H1 (cell line): ENCODE results near the gene KIF26A. TPM values are rescaled to one million over a fixed set of nuclear protein-coding genes. Genes with fewer than 3 reads are reported as not detected.

Source experiments
- CTCF ChIA-PET: fragments of 300-600 bp; sonication (Branson Sonifier 250); formaldehyde crosslinking; loops from one replicate; lab custom pipeline; 2021; ENCODE audit not compliant: partially characterized antibody; lab: Charles Lee
- POLR2A ChIA-PET: fragments of 300-600 bp; sonication (Branson Sonifier 250); formaldehyde crosslinking; loops from one replicate; lab custom pipeline; 2021; ENCODE audit warnings: inconsistent platforms; ENCODE audit not compliant: partially characterized antibody; lab: Charles Lee
- DNase-seq, 2 experiments: peaks; one replicate each; pipeline versions ENCODE4 v3.0.0 to v3.0.0-alpha.2; 2010 to 2022; ENCODE audit warnings: low spot score in 2 of 2, low read depth in 1 of 2, mixed read lengths in 1 of 2
- FAIRE-seq: peaks from 2 replicates; lab custom pipeline; 2011; peaks lifted over from hg19 to GRCh38; lab: Jason Lieb, UNC
- H2AFZ ChIP-seq: 2 replicates; pipeline ENCODE4 v1.8.1; 2012; ENCODE audit warnings: low read length, inconsistent platforms
- H2AK5ac ChIP-seq: 2 replicates; pipeline ENCODE4 v1.6.1; 2013; ENCODE audit warnings: low read depth, low read length
- H2BK120ac ChIP-seq: replicated peaks from 2 replicates; pipeline ENCODE3; 2013; ENCODE audit warnings: low read depth, low read length, inconsistent platforms
- H2BK12ac ChIP-seq: 2 replicates; pipeline ENCODE4 v1.6.1; 2013; ENCODE audit warnings: low read depth, low read length
- H2BK15ac ChIP-seq: 2 replicates; pipeline ENCODE4 v1.6.1; 2013; ENCODE audit warnings: low read length
- H2BK20ac ChIP-seq: 2 replicates; pipeline ENCODE4 v1.6.1; 2013; ENCODE audit warnings: low read length
- H2BK5ac ChIP-seq: 2 replicates; pipeline ENCODE4 v1.6.1; 2013; ENCODE audit warnings: low read depth, low read length
- H3K14ac ChIP-seq: 2 replicates; pipeline ENCODE4 v1.6.1; 2013; ENCODE audit warnings: inconsistent platforms; ENCODE audit not compliant: insufficient read length
- H3K18ac ChIP-seq: 2 replicates; pipeline ENCODE4 v1.6.1; 2013; ENCODE audit warnings: low read length; ENCODE audit errors: extremely low read depth
- H3K23ac ChIP-seq: 2 replicates; pipeline ENCODE4 v1.6.1; 2013; ENCODE audit warnings: inconsistent platforms; ENCODE audit not compliant: insufficient read length
- H3K23me2 ChIP-seq: 2 replicates; pipeline ENCODE4 v1.6.1; 2013; ENCODE audit warnings: low read depth, low read length
- H3K27ac ChIP-seq: 2 replicates; pipeline ENCODE4 v1.6.1; 2011; ENCODE audit warnings: low read depth, low read length, inconsistent platforms
- H3K27me3 ChIP-seq, 4 experiments: replicated peaks in 1 of 4; 1 replicate in 1 of 4; 2 replicates in 3 of 4; pipeline versions ENCODE4 v1.6.1 to v1.8.1; 2011 to 2013; ENCODE audit warnings: low read length in 3 of 4, mild to moderate bottlenecking in 3 of 4, inconsistent platforms in 2 of 4, mixed read lengths in 2 of 4, moderate library complexity in 1 of 4; ENCODE audit not compliant: control insufficient read depth in 3 of 4, insufficient read depth in 3 of 4; ENCODE audit errors: extremely low read depth in 1 of 4
- H3K36me3 ChIP-seq, 4 experiments: 2 replicates each; pipeline versions ENCODE4 v1.6.1 to v1.8.1; 2011 to 2013; ENCODE audit warnings: mild to moderate bottlenecking in 4 of 4, low read length in 3 of 4, moderate library complexity in 2 of 4, control low read depth in 1 of 4, inconsistent platforms in 1 of 4; ENCODE audit not compliant: insufficient read depth in 4 of 4, control insufficient read depth in 2 of 4
- H3K4ac ChIP-seq: replicated peaks from 2 replicates; pipeline ENCODE3; 2013; ENCODE audit warnings: low read length, low read depth, mixed read lengths, inconsistent platforms; ENCODE audit not compliant: insufficient read length
- H3K4me1 ChIP-seq, 4 experiments: replicated peaks in 1 of 4; 1 replicate in 1 of 4; 2 replicates in 3 of 4; pipeline versions ENCODE4 v1.6.1 to v1.8.1; 2011 to 2013; ENCODE audit warnings: low read length in 3 of 4, inconsistent platforms in 2 of 4, mixed read lengths in 1 of 4; ENCODE audit not compliant: insufficient read depth in 4 of 4, control insufficient read depth in 3 of 4
- H3K4me2 ChIP-seq, 2 experiments: 2 replicates each; pipeline versions ENCODE4 v1.6.1 to v1.8.1; 2011 to 2013; ENCODE audit warnings: low read depth in 2 of 2, low read length in 2 of 2, control low read depth in 1 of 2, inconsistent platforms in 1 of 2, mild to moderate bottlenecking in 1 of 2; ENCODE audit not compliant: insufficient read depth in 1 of 2
- H3K4me3 ChIP-seq, 4 experiments: fragments of 200-600, 300-600 bp in 1 of 4; sonication (generic), shearing (Covaris generic), sonication (Bioruptor Twin) in 1 of 4; 2 replicates each; pipeline versions ENCODE4 v1.5.1 to v1.8.1; 2011 to 2016; ENCODE audit warnings: low read length in 4 of 4, low read depth in 3 of 4, control low read depth in 2 of 4, inconsistent platforms in 2 of 4, mild to moderate bottlenecking in 2 of 4, mixed read lengths in 1 of 4, moderate library complexity in 1 of 4; ENCODE audit not compliant: insufficient read depth in 2 of 4; ENCODE audit errors: extremely low read depth in 1 of 4
- H3K56ac ChIP-seq: replicated peaks from 2 replicates; pipeline ENCODE3; 2013; ENCODE audit warnings: low read depth, mild to moderate bottlenecking, mixed read lengths, low read length, inconsistent platforms; ENCODE audit not compliant: insufficient read length
- H3K79me1 ChIP-seq: 2 replicates; pipeline ENCODE4 v1.6.1; 2013; ENCODE audit warnings: low read depth, low read length, control low read depth
- H3K79me2 ChIP-seq, 2 experiments: 2 replicates each; pipeline versions ENCODE4 v1.6.1 to v1.8.1; 2012 to 2013; ENCODE audit warnings: low read length in 2 of 2, mild to moderate bottlenecking in 2 of 2, inconsistent platforms in 1 of 2; ENCODE audit not compliant: insufficient read depth in 2 of 2, control insufficient read depth in 1 of 2
- H3K9ac ChIP-seq, 4 experiments: replicated peaks in 1 of 4; 1 replicate in 1 of 4; 2 replicates in 3 of 4; pipeline versions ENCODE4 v1.6.1 to v1.8.1; 2011 to 2013; ENCODE audit warnings: low read depth in 3 of 4, low read length in 3 of 4, control low read depth in 2 of 4, mild to moderate bottlenecking in 2 of 4, moderate library complexity in 2 of 4, inconsistent platforms in 1 of 4; ENCODE audit errors: extremely low read depth in 1 of 4
- H3K9me3 ChIP-seq, 2 experiments: 2 replicates each; pipeline versions ENCODE4 v1.6.1 to v1.8.1; 2012 to 2013; ENCODE audit warnings: mild to moderate bottlenecking in 2 of 2, moderate library complexity in 2 of 2, control low read depth in 1 of 2, inconsistent platforms in 1 of 2, low read depth in 1 of 2, low read length in 1 of 2, mixed read lengths in 1 of 2; ENCODE audit not compliant: insufficient read depth in 2 of 2
- H4K20me1 ChIP-seq, 2 experiments: replicated peaks in 1 of 2; 2 replicates each; pipeline versions ENCODE3 to v1.8.1; 2011 to 2013; ENCODE audit warnings: inconsistent platforms in 2 of 2, low read length in 2 of 2, mild to moderate bottlenecking in 1 of 2; ENCODE audit not compliant: insufficient read depth in 2 of 2, control insufficient read depth in 1 of 2
- H4K5ac ChIP-seq: 2 replicates; pipeline ENCODE4 v1.6.1; 2013; ENCODE audit warnings: low read length, low read depth, mixed read lengths, inconsistent platforms; ENCODE audit not compliant: insufficient read length
- H4K8ac ChIP-seq: 2 replicates; pipeline ENCODE4 v1.8.0; 2013; ENCODE audit warnings: mild to moderate bottlenecking, moderate library complexity, low read length, inconsistent platforms; ENCODE audit not compliant: insufficient read depth; ENCODE audit errors: extremely low read depth
- H4K91ac ChIP-seq: replicated peaks from 2 replicates; pipeline ENCODE3; 2013; ENCODE audit warnings: low read length, mixed read lengths, inconsistent platforms; ENCODE audit not compliant: insufficient read length
- BCL11A ChIP-seq, 2 experiments: IDR thresholded peaks; one replicate each; pipeline ENCODE4 v1.6.1; 2011; ENCODE audit warnings: low read depth in 2 of 2, low read length in 2 of 2, mild to moderate bottlenecking in 2 of 2
- HDAC2 ChIP-seq, 2 experiments: fragments of 300-600 bp in 1 of 2; sonication (generic) in 1 of 2; IDR thresholded peaks; 2 replicates each; pipeline ENCODE4 v1.6.1; 2011 to 2012; ENCODE audit warnings: low read depth in 2 of 2, low read length in 2 of 2, mild to moderate bottlenecking in 2 of 2, moderate library complexity in 2 of 2, borderline replicate concordance in 1 of 2, inconsistent platforms in 1 of 2
- NANOG ChIP-seq: IDR thresholded peaks from 2 replicates; pipeline ENCODE4 v1.6.1; 2011; ENCODE audit warnings: low read length, low read depth, mild to moderate bottlenecking, inconsistent platforms; ENCODE audit not compliant: insufficient read depth, poor library complexity, severe bottlenecking
- RXRA ChIP-seq: IDR thresholded peaks from 2 replicates; pipeline ENCODE4 v1.6.1; 2011; ENCODE audit warnings: low read depth, mild to moderate bottlenecking, low read length, moderate library complexity; ENCODE audit not compliant: insufficient read depth
- SIN3A ChIP-seq, 2 experiments: IDR thresholded peaks in 1 of 2; conservative IDR thresholded peaks in 1 of 2; 2 replicates each; pipeline ENCODE4 v1.6.1; 2011 to 2012; ENCODE audit warnings: low read length in 2 of 2, improper control_type of control experiment in 1 of 2, low read depth in 1 of 2, mild to moderate bottlenecking in 1 of 2
- SUZ12 ChIP-seq: fragments of 200-600 bp; sonication (generic); IDR thresholded peaks from 2 replicates; pipeline ENCODE4 v1.6.1; 2012; ENCODE audit warnings: mild to moderate bottlenecking, inconsistent platforms, low read length, moderate library complexity, mixed read lengths
- WGBS, 2 experiments: shearing (Covaris generic) in 1 of 2; methylation state at CpG; one replicate each; pipeline versions ENCODE4 v1.1.6 to v1.1.7; 2013 to 2015; ENCODE audit warnings: low lambda C conversion rate in 2 of 2, mixed read lengths in 2 of 2, inconsistent platforms in 1 of 2, low coverage in 1 of 2, missing lambda C conversion rate in 1 of 2; ENCODE audit not compliant: insufficient replicate concordance in 2 of 2, insufficient coverage in 1 of 2, insufficient read length in 1 of 2; ENCODE audit errors: extremely low coverage in 1 of 2, missing lambda C conversion rate in 1 of 2; 5-methylcytosine and 5-hydroxymethylcytosine counted together
- polyA plus RNA-seq, 7 experiments: library from polyadenylated mRNA; depleted of rRNA in 3 of 7; stranded (reverse) in 5 of 7; unstranded in 2 of 7; fragments of >200 nt in 5 of 7; fragments of 200-250 nt in 2 of 7; gene quantifications; 1 replicate in 5 of 7; 2 replicates in 1 of 7; 4 replicates in 1 of 7; pipeline versions ENCODE4 v1.2.1 to v1.2.3, GENCODE V29; 2011 to 2013; ENCODE audit warnings: missing spikeins in 2 of 7, mixed read lengths in 2 of 7
- total RNA-seq: library from RNA; stranded (reverse); fragmentation: NEBNext Ultra II Directional; extraction: Animal tissue kit (Norgen Biotek cat#: 25700); gene quantifications from 2 replicates; pipeline ENCODE4 v1.2.1, GENCODE V29; 2021
- TF ChIP-seq, protein P1 (sequence below): IDR thresholded peaks from 2 replicates; pipeline ENCODE4 v1.6.1; 2012; ENCODE audit warnings: low read length, inconsistent platforms

The KIF26A gene
- total and polyA plus RNA-seq, 2 of the 8 experiments (the other 6 are each of a cell fraction or from before 2014, with no cell fraction given), result 11.5 to 41.6 TPM

DNA sequence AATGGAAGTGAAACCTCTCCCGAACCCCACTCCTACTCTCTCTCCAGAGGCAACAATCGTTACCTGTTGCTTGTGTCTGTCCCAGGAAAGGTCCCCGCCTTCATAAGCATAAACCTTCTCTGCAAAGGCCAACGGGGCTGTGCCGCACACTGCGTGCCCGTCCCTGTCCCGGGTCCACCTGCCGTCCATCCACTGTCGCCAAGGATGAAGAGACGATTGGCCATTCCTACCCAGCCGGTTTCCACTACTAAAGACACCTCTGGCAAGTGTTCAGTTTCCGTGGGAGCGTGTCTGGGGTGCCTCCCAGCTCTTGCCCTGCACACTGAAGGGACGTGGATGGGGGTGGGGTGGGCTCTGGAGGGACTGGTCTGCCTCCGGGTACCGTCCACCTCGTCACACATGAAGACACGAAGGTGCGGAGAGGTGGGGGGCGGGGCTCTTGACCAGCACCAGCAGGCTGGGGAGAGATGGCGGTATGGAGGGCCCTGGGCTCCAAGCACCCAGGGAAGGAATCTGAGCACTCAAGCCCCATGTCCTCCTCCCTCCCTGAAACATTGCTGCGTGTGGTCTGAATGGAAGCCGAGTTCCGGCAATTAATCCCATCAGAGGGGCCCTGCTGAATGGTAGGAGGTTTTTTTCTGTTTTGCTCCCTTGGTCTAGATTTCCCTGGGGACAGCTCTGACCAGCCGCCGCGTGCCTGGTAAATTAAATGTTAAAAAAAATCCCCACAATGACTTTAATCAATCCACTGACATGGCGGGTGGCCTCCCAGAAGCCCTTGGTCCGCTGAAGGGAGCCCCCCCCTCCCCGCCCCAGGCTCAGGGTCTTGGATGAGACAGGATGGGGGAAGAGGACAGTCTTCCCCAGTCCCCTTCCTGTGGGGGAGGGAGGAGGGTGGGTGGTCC is 4.1 kb upstream of the KIF26A start:
- Histone ChIP-seq H2BK120ac (no peak overlapping the region), H2BK12ac (no peak overlapping the region), H3K4me2 (peak overlapping the region in 1 of 2 experiments; percentile 83; a peak in 2 of 4 replicates), H4K91ac (peak overlapping the region; percentile 39), H3K14ac (no peak overlapping the region), H3K9ac (no peak overlapping the region), H3K23me2 (peaks cover 30% of the 10 kb centered on the region), H3K18ac (no peak overlapping the region; the same call in 1 of the 2 replicates), H3K36me3 (no peaks in the 10 kb centered on the region), H3K56ac (no peak overlapping the region), H2AFZ (no peak overlapping the region), H3K79me1 (no peaks in the 10 kb centered on the region; the same call in 1 of the 2 replicates), H4K5ac (no peak overlapping the region), H3K27ac (no peak overlapping the region), H2BK20ac (no peak overlapping the region), H3K23ac (no peak overlapping the region), H3K79me2 (peaks cover 0 to 5% of the 10 kb centered on the region in 2 experiments; a peak in 1 of 4 replicates), H2BK15ac (no peak overlapping the region), H3K4me1 (peaks cover 0 to 27% (median 21%) of the 10 kb centered on the region in 4 experiments; a peak in 6 of 7 replicates), H3K4me3 (peak overlapping the region in 1 of 4 experiments; percentile 58; a peak in 2 of 8 replicates), H3K4ac (no peak overlapping the region), H2BK5ac (no peak overlapping the region), H4K20me1 (peaks cover 4 to 8% of the 10 kb centered on the region in 2 experiments), H4K8ac (no peak overlapping the region), H3K9me3 (peaks cover 0 to 7% of the 10 kb centered on the region in 2 experiments; a peak in 1 of 4 replicates), H2AK5ac (no peak overlapping the region), H3K27me3 (peaks cover 21 to 35% (median 27%) of the 10 kb centered on the region in 4 experiments)
- TF ChIP-seq SUZ12 (no peak), SIN3A (conservative IDR thresholded peaks at IDR 0.05 in 1 of 2, IDR thresholded peaks at IDR 0.05 in 1 of 2; ENCODE audit: low read depth in 1 of 2, low read length in 2 of 2) (no peak), HDAC2 (IDR thresholded peaks at IDR 0.05; ENCODE audit: borderline replicate concordance in 1 of 2, low read depth in 2 of 2, low read length in 2 of 2) (no peak), BCL11A (IDR thresholded peaks at IDR 0.05; ENCODE audit: low read depth in 2 of 2, low read length in 2 of 2) (no peak), RXRA (no peak), NANOG (no peak)
- TF ChIP-seq, protein P1, sequence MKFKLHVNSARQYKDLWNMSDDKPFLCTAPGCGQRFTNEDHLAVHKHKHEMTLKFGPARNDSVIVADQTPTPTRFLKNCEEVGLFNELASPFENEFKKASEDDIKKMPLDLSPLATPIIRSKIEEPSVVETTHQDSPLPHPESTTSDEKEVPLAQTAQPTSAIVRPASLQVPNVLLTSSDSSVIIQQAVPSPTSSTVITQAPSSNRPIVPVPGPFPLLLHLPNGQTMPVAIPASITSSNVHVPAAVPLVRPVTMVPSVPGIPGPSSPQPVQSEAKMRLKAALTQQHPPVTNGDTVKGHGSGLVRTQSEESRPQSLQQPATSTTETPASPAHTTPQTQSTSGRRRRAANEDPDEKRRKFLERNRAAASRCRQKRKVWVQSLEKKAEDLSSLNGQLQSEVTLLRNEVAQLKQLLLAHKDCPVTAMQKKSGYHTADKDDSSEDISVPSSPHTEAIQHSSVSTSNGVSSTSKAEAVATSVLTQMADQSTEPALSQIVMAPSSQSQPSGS, result no peak
- 86% methylated on average over 23 of the region's 31 CpGs; no CpG with 5 or more reads in 1 of the 2 experiments for WGBS, 2 experiments
- CTCF ChIA-PET, result interaction anchor here (0.6 to 7.4 kb wide), 6 partner anchors 13 to 524 kb away, joined by 3 to 62 read pairs (median 3); no protein-coding TSS in a partner anchor
- POLR2A ChIA-PET, result interaction anchor here (1.4 kb wide), 1 partner anchor 10 kb away, joined by 3 read pairs; no protein-coding TSS in a partner anchor
- DNase-seq (peak in 1 of 2 experiments; percentile 43), FAIRE-seq (no peak)
